ENCODE results near the gene ALKBH3. TPM values are rescaled to one million over a fixed set of nuclear protein-coding genes. Genes with fewer than 3 reads are reported as not detected.

Gene ALKBH3
- total RNA-seq, 1 donor from 2014 or later, result 14.2 TPM

DNA sequence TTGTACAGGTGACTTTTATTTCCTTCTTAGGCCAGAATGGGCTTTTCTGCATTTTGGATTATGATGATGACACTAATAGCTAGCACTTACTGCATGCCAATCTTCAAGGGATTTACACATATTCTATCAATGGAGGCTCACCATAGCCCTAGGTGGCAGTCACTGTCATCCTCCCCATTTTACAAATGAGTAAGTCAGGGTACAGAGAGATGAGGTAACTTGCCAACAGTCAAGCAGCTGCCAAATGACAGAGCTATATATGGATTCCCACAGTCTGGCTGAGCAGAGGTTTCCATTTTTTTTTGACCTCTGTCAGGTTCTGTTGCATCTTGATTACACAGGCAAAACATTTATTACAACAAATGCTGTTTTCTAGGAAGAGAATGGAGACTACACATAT is 38.0 kb downstream of the ALKBH3 start:
- ATAC-seq (no peak), DNase-seq (ENCODE audit: missing footprints) (no peak)
- intact Hi-C loops (cut with DNase I), result no loop called here

DNA sequence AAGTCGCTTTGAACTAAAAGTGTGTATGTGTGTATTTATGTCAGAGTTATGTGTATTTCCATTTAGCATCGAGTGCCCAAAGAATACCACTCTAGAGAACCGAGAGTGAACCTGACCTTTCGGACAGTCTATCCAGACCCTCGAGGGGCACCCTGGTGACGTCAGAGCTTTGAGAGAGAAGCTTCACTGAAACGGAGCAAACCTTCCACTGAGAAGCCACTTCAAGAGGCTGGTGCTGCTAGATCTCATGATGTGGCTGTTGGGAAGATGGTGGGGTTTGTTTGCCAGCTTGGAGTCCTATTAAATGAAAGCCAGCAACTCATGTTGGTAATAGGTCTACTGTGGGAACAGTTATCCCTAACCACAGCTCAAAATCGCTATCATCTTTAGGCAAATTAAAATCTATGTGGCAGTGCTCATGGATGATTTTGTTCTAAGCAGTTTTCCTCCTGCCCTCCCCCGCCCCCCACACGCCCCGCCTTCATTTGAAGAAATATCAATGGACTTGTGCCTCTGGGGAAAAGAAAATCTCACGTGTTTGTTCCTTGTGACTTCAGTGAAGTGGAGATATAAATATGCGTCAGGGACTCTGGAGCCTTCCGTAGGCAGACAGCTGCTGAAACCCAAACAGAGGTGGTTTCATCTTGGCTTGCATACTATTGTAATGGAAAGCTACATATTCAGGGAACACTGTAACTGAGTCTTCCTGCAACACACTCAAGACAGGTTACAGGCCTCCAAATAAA is 39.4 kb downstream of the ALKBH3 start:
- ATAC-seq (peak; percentile 18), DNase-seq (ENCODE audit: missing footprints) (no peak)
- intact Hi-C loops (cut with DNase I), result no loop called here

DNA sequence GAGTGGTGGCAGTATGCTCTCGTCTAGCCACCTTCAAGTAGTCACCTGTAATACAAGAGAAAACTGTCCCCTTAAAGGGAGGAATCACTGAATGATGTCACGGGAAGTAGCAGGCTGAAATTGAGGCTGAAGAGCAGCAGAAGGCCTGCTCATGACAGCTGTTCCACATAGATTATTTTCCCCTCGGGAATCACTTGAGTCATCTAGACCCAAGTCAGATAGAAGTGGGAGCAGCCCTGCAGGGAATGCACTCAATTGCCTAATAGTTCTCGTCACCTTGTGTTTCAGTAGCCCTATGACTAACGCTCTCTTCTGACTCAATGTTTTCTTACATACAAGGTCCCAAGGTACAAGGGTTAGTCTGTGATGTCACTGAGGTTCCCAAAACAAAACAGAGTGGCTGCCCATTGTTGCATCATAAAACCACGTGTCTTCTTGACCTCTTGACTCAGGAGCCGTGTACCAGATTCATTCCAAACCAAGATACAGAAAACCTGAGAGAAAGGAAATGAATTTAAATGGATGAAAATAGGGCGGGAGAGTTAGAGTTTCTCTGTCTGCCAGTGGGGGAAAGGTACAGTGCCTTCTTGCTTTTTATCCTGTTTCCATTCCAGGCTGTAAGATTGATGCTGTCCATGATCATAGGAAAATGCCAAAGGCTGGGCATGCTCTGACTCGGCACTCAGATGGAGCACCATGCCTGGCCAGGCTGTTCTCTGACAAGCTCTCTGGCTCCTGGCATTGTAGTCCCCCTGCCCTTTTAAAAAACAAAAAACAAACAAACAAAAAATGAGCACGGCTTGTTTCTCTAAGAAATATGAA is 40.2 kb downstream of the ALKBH3 start:
- ATAC-seq (peak; percentile 90), DNase-seq (ENCODE audit: missing footprints) (no peak)
- intact Hi-C loops (cut with DNase I), result no loop called here

DNA sequence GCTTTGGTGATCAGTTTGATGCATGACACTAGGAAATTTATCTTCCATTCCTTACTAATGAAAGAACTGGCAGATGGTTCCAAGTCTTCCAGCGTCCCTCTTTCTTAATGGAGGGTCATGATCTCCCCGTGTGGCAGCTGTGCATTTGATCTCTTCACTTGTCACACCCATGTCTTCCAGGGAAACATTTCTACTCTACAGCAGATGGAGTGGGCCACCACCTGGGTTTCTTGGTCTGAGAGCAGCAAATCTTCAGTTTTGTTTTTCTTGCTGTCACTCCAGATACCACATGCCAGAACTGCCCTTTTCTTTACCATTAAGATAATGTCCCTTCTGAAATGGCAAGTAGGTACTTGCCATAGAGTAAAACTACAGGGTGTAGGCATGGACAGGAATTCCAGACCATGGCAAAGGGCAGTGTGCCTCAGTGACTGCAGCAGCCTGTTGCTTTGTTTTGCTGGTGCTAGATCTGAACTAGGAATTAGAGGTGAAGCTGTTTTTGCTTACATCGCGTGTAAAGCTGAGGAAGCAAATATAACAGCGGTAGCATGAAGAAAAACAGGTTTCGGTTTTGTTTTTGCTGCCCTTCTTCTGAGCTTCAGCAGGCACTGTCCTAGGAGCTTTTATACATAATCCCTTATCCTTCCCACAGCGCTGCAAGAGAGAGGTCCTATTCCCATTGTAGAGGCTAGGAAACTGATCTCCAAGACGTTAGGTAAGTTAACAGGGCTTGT is 41.1 kb downstream of the ALKBH3 start:
- no peak for DNase-seq (ENCODE audit: missing footprints)
- intact Hi-C loops (cut with DNase I), result no loop called here
- ATAC-seq, result no peak

DNA sequence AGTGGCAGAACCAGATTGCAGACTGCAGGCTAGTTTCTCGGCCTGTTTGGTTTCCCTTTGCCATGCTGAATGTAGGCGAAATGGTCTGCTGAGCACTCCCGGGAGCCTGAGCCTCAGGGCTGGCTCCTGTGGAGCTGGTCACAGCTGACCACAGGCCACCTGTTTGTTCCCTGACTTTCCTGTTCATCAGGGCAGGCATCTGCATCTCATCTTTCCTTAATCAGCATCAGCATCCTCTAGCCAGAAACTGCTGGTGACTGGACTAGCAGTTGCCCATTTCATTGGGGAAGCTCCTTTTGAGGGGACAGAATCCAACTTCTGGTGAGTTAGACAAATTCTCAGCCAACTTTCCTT is 41.6 kb downstream of the ALKBH3 start:
- DNase-seq (ENCODE audit: missing footprints) (no peak), ATAC-seq (no peak)
- intact Hi-C loops (cut with DNase I), result no loop called here

DNA sequence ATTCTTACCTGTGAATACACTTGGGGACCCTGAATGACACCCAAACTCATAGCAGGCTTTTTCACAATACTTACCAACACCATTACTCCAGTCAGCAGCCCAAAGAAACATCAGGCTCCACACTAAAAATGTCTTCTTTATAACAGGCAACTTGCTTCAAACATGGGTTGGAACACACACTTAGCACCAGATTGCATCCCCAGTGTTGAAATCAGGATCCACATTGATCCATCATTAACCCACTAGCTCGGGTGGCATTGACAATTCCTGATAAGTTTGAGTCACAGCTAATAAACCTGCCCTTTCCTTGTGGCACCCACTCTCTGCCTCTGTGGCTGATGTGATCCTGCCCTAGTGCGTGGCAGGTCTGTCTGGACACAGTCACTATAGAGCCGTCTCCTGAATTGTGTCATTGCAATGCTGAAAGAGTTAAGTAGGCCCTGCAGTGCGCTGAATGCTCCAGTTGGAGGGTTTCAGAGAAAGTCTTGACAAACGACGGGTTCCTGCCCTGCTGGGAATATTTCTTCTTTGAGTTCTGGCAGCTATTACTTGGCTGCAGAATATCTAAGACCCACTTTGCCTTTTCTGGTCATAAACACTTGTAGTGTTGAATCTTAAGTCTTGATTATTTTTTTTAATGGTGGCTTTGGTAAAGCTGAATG is 42.2 kb downstream of the ALKBH3 start:
- DNase-seq (ENCODE audit: missing footprints), result no peak
- intact Hi-C loops (cut with DNase I), result no loop called here
- no peak for ATAC-seq

DNA sequence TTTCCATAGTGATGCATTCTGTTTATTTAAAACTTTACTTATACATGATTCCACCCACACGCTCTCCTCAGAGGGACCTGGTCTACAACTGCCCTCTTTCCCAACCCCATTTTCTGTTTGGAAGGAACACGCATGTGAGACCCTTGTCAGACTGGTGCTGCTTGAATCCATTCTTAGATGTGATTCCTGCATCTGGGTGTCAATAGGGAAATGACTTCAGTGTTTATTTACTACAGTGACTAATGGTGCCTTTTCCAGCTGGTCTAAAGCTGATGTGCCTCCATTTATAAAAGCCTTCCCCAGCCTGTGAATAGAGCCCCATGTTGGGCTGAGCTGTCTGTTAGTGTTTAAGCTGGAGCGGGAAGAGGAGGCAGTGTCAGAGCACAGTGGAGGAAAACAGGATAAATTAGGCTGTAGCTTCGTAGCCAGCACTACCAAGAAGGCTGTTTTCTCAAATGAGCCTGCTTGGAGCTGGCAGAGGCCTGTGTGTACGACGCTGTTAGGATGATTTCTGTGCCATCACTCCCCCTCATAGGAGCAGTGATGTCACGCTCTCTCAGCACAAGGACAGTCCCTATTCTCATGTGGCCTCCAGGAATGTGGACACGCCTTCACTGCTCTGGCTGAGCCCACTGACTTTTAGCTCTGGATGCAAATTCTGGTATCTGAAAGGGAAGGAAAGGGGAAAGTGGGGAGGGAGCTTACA is 42.9 kb downstream of the ALKBH3 start:
- intact Hi-C loops (cut with DNase I), result no loop called here
- ATAC-seq (peak; percentile 69), DNase-seq (ENCODE audit: missing footprints) (peak; percentile 72)

DNA sequence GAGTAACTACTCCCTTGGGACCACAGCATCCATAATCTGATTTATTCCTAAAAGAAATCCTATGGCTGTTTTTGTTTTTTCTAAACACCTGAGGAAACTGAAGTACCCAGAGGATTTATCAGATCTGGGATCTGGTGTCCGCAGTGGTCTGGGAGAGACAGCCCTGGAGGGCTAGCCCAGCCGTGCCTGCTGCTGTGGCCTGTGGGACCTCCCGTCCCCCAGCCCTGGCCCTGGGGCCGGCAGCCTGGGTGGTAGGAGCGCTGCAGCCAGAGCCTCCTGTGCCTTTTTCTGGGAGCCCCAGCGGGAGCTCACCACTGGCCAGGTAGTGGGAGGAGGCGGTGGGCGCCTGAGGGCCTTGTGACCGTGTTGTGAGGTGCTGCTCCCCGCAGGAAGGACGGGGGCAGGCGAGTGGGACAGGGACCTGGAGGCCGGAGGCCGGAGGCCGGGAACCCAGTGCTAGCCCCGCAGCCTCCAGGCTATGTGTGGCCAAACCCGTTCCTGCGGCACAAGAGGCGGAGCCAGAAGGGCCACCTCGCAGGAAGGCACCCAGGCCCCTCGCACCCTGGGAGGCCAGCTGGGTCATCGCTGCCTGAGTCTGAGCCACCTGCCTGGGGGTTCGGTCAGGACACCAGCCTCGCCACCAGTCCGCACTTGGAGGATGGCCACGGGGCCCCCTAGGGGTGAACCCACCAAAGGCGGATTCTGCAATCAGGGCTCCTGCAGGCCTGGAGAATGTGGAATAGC is 43.7 kb downstream of the ALKBH3 start:
- ATAC-seq (no peak), DNase-seq (ENCODE audit: missing footprints) (no peak)
- intact Hi-C loops (cut with DNase I), result no loop called here

DNA sequence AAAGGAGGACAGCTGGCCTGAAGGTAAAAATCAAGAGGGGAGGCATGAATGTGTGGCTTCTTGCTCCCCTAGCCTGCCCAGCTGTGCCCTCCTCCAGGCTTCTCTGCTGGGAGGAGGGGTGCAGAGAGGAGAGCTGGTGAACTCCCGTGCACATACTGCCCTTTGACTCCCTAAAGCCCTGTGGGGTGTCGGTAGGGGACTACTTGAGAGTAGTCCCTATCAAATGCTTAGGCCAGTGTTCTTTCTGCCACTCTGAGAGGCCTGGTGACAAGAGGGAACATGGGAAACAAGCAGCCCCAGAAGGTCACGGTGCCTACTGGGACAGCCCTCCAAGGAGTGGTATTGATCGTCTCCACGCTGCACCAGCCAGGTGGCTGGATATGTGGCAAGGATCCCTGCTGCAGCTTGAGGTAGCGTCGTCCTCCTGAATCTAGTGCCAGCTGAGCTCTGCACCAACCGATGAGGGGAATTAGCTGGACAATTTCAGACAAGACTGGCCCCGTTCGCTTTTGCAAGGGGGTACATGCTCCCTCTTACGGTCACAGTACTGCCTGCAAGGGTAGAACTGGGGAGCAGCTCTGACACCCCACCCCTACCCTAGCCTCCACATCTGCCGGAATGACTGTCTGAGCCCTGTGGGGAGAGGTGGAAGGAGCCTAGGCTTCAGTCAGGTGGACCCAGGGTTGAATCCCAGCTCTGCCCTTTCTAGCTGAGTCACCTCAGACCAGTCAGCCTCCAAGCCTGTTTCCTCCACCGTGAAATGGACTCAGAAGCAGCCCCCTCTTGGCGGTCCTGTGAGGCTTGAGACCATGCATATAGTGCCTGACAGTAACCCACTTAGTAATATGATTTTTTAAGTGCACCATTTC is 44.7 kb downstream of the ALKBH3 start:
- intact Hi-C loops (cut with DNase I), result no loop called here

DNA sequence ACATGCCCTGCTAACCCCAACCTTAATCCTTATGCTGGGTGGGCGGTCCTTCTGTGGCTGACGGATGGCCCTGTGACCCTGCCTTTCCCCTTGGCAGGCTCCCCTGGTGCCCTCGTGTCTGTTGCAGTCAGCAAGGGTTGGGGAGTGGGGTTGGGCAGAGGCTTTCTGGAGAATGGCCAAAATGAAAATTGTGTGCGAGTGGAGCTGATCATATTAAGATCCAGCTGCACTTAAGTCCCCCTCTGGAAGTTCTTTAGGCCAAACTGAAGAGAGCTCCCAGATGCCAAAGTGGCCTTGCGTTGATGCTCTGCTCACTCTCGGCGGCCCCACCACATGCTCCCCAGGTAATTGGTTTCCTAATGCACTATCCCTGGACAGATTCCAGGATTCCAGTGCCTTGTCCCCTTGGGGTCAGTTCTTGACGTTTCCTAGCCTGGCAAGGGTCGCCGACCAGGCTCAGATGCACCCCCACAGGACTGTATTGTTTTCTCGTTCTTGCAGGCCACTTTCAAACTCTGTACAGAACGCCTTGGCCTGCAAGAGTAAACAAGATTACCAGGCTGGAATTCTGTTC is 45.4 kb downstream of the ALKBH3 start:
- DNase-seq (ENCODE audit: missing footprints) (no peak), ATAC-seq (no peak)
- intact Hi-C loops (cut with DNase I), result no loop called here

More for the DNA sequence above, 44.7 kb downstream of the ALKBH3 start:
- DNase-seq (ENCODE audit: missing footprints) (no peak), ATAC-seq (no peak)

DNA sequence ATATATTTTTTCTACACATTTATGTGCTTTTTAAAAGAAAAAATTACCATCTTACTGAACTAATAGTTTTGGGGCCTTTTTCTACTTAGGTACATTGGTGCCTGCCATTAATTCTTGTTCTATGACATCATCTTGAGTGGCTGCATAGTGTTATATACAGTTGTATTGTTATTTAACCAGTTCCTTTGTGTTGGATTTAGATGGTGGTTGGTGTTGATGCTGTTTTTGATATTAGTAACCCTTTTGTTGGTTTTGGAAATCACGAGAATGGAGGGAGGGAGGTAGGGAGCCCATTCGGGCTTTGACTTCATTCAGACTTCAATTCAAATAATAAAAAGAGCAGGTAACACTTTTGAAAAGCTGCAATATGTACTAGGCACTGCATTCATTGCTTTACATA is 46.4 kb downstream of the ALKBH3 start:
- intact Hi-C loops (cut with DNase I), result no loop called here
- ATAC-seq, result no peak
- DNase-seq (ENCODE audit: missing footprints), result no peak

DNA sequence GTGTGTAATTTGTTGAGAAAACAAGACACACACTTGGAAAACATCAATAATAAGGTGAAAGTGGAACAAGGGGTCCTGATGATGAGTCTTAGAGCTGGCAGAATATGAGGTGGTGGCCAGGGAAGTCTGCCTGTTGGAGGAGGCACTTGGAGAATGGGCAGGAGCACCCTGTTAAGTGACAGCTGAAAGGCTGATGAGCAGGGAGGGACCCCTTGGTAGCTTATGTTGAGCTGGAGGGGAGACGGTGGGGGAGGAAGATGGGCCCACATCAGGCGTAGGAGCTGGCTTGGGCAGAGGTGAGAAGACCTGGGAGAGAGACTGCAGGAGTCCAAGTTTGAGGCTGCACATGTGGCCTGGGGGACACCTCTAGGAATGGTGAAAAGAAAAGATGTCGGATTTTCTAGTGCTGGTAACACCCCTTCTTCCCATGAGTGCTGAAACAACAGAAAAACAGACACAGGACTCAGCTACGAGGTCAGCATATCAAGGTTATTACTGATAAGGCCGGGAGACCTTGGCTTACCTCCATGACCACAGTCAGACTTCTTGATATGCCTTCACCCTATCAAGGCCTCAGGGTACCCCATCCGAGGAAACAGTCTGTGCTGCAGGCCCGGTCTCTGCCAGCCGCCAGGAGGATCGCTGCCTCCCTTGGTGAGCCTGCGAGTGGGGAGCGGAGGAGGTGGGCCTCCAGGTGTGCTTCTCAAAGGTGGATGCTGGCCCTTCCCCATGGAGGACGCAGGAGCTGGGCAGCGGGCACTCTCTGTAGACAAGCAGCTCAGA is 47.5 kb downstream of the ALKBH3 start:
- ATAC-seq (no peak), DNase-seq (ENCODE audit: missing footprints) (no peak)
- intact Hi-C loops (cut with DNase I), result no loop called here

DNA sequence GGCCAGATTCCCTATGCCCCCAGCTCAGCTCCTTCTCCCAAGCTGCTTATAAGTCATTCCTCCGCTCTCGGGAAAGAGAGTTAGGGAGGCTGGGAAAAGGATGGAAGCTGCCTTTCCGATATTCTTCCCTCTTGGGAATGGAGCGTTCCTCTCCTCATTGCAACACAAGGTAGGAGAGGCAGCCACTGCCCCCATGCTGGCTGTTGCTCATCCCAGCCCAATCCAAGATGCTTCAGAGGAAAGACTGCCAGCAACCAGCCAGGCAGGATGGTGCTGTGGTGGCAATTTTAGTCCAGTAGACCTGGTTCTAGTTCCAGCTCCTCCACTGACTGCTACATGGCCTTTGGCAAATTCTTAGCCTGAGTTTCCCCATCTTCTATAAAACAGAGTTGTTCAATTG is 48.1 kb downstream of the ALKBH3 start:
- ATAC-seq (no peak), DNase-seq (ENCODE audit: missing footprints) (no peak)
- intact Hi-C loops (cut with DNase I), result no loop called here

DNA sequence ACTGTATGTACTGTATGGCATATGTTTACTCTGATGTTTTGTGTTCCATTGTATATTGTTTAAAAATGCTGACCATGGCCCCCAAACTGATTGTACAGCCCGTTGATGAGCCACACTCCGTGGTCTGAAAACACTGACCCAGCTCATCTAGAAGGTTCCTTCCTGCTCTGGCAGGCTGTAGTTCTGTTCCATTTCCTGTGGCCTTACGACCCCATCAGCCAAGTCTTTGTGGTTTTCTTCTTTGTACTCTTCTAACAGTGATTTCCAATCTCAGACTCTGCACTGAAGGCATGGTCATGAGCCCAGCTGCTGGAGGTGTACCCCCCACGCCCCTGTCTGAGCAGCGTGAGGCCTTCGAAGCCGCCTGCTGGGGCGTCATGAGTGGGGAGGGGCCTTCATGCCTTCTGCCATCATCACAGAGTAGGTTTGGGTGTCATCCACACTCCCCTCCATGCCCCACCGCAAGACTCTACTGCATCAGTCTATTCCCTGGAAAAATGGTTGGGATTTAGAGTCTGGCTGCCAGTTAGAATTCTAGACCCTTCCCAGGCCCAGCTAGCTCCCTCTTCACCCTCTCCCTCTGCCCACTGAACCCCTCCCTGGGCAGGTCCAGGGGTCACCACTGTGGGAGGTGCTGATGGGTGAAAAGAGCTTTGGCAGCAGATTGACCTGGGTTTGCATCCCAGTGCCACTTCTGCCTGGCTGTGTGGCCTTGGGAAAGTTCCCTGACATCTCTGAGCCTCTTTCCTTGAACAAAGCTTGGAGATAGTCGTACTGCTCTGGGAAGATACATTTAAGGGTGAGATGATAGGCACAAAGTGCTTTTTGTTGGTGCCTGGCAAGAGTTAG is 50.5 kb downstream of the ALKBH3 start:
- DNase-seq (ENCODE audit: missing footprints) (no peak), ATAC-seq (no peak)
- intact Hi-C loops (cut with DNase I), result no loop called here

DNA sequence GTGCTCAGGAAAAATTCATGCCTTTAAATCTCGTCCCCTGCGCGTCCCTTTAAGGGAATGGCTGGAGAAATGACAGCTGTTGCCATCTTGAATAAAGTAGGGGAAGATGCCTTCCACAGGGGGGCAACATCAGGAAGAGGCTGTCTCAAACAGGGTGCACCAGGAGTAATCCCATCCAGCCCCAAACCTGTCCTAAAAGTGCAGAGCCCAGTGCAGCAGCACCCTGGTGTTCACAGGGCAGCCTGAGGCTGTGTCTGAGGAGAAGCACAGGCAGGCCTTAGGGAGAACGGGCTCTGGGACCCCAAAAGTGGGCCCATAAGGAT is 51.0 kb downstream of the ALKBH3 start:
- no peak for DNase-seq (ENCODE audit: missing footprints)
- intact Hi-C loops (cut with DNase I), result no loop called here
- ATAC-seq, result no peak

All from Right ventricle myocardium inferior (tissue), 1 donor.